ENCODE results near the gene PTPRZ1.

The PTPRZ1 gene

GRCh38 chr7:122035876-122036275 is 162.9 kb downstream of the PTPRZ1 start:
- H3K27me3 ChIP-seq (ENCODE audit: insufficient read depth, poor library complexity, severe bottlenecking): no peaks in the 10 kb centered on the region
- H3K36me3 ChIP-seq (ENCODE audit: low read depth): no peaks in the 10 kb centered on the region
- no peak for ATAC-seq (ENCODE audit: low read depth)
- no peak for DNase-seq (ENCODE audit: low spot score)
- no peaks in the 10 kb centered on the region for H3K4me1 ChIP-seq (ENCODE audit: insufficient read depth, poor library complexity, severe bottlenecking)
- no peak overlapping the region for H3K4me3 ChIP-seq (ENCODE audit: severe bottlenecking)
- no peaks in the 10 kb centered on the region for H3K9me3 ChIP-seq (ENCODE audit: severe bottlenecking)
- no peak for TF ChIP-seq CTCF (IDR thresholded peaks at IDR 0.05; ENCODE audit: poor library complexity, severe bottlenecking)
- H3K27ac ChIP-seq (ENCODE audit: poor library complexity, severe bottlenecking): no peak overlapping the region

GRCh38 chr7:122038134-122038533 is 165.2 kb downstream of the PTPRZ1 start:
- ATAC-seq (ENCODE audit: low read depth): no peak
- Histone ChIP-seq H3K27ac (ENCODE audit: poor library complexity, severe bottlenecking) (no peak overlapping the region), H3K27me3 (ENCODE audit: insufficient read depth, poor library complexity, severe bottlenecking) (no peaks in the 10 kb centered on the region), H3K4me3 (ENCODE audit: severe bottlenecking) (no peak overlapping the region), H3K4me1 (ENCODE audit: insufficient read depth, poor library complexity, severe bottlenecking) (no peaks in the 10 kb centered on the region), H3K36me3 (ENCODE audit: low read depth) (no peaks in the 10 kb centered on the region), H3K9me3 (ENCODE audit: severe bottlenecking) (no peaks in the 10 kb centered on the region)
- no peak for TF ChIP-seq CTCF (IDR thresholded peaks at IDR 0.05; ENCODE audit: poor library complexity, severe bottlenecking)
- DNase-seq (ENCODE audit: low spot score): no peak

GRCh38 chr7:122038904-122039303 is 165.9 kb downstream of the PTPRZ1 start:
- H3K36me3 ChIP-seq (ENCODE audit: low read depth): no peaks in the 10 kb centered on the region
- TF ChIP-seq CTCF (IDR thresholded peaks at IDR 0.05; ENCODE audit: poor library complexity, severe bottlenecking): no peak
- ATAC-seq (ENCODE audit: low read depth): no peak

GRCh38 chr7:122040147-122040546 is 167.2 kb downstream of the PTPRZ1 start:
- H3K9me3 ChIP-seq (ENCODE audit: severe bottlenecking): no peaks in the 10 kb centered on the region
- H3K4me1 ChIP-seq (ENCODE audit: insufficient read depth, poor library complexity, severe bottlenecking): no peaks in the 10 kb centered on the region
- no peak overlapping the region for H3K27ac ChIP-seq (ENCODE audit: poor library complexity, severe bottlenecking)
- no peak for TF ChIP-seq CTCF (IDR thresholded peaks at IDR 0.05; ENCODE audit: poor library complexity, severe bottlenecking)
- ATAC-seq (ENCODE audit: low read depth) (0 out of 3 replicates have a peak, but pooled peaks have one; percentile 45), DNase-seq (ENCODE audit: low spot score) (no peak)
- H3K4me3 ChIP-seq (ENCODE audit: severe bottlenecking): no peak overlapping the region
- H3K27me3 ChIP-seq (ENCODE audit: insufficient read depth, poor library complexity, severe bottlenecking): no peaks in the 10 kb centered on the region
- no peaks in the 10 kb centered on the region for H3K36me3 ChIP-seq (ENCODE audit: low read depth)

More at GRCh38 chr7:122038904-122039303, 165.9 kb downstream of the PTPRZ1 start:
- no peak for DNase-seq (ENCODE audit: low spot score)
- Histone ChIP-seq H3K4me3 (ENCODE audit: severe bottlenecking) (no peak overlapping the region), H3K27me3 (ENCODE audit: insufficient read depth, poor library complexity, severe bottlenecking) (no peaks in the 10 kb centered on the region), H3K9me3 (ENCODE audit: severe bottlenecking) (no peaks in the 10 kb centered on the region), H3K4me1 (ENCODE audit: insufficient read depth, poor library complexity, severe bottlenecking) (no peaks in the 10 kb centered on the region), H3K27ac (ENCODE audit: poor library complexity, severe bottlenecking) (no peak overlapping the region)

GRCh38 chr7:122046402-122046801 is 173.4 kb downstream of the PTPRZ1 start:
- ATAC-seq (ENCODE audit: low read depth) (peak; percentile 53; the same call in 2 of the 3 replicates), DNase-seq (ENCODE audit: low spot score) (no peak)
- Histone ChIP-seq H3K4me3 (ENCODE audit: severe bottlenecking) (no peak overlapping the region), H3K36me3 (ENCODE audit: low read depth) (no peaks in the 10 kb centered on the region), H3K9me3 (ENCODE audit: severe bottlenecking) (no peaks in the 10 kb centered on the region), H3K27me3 (ENCODE audit: insufficient read depth, poor library complexity, severe bottlenecking) (no peaks in the 10 kb centered on the region), H3K27ac (ENCODE audit: poor library complexity, severe bottlenecking) (no peak overlapping the region), H3K4me1 (ENCODE audit: insufficient read depth, poor library complexity, severe bottlenecking) (no peaks in the 10 kb centered on the region)
- no peak for TF ChIP-seq CTCF (IDR thresholded peaks at IDR 0.05; ENCODE audit: poor library complexity, severe bottlenecking)

Measured in RWPE2 (cell line).